Smooth muscle cell (in vitro differentiated cells): Measurements from ENCODE around the gene TBC1D22A. TPM values are rescaled to one million over a fixed set of nuclear protein-coding genes. Genes with fewer than 3 reads are reported as not detected.

Experiments used
- DNase-seq: peaks from one replicate; lab custom pipeline; 2025; ENCODE audit not compliant: unreplicated experiment; lab: John Stamatoyannopoulos, UW
- H2AFZ ChIP-seq: fragments of 200-600 bp; sonication (generic); 2 replicates; pipeline ENCODE4 v1.6.0; 2016; ENCODE audit warnings: antibody characterized with exemption, low read depth, mild to moderate bottlenecking
- H3F3A ChIP-seq: fragments of 200-600 bp; sonication (generic); 2 replicates; pipeline ENCODE4 v1.6.0; 2017; ENCODE audit warnings: antibody characterized with exemption, low read depth
- H3K27ac ChIP-seq: fragments of 200-600 bp; sonication (generic); 2 replicates; pipeline ENCODE4 v1.5.1; 2016; ENCODE audit warnings: low read depth, mild to moderate bottlenecking
- H3K27me3 ChIP-seq: fragments of 200-600 bp; sonication (generic); 2 replicates; pipeline ENCODE4 v1.6.1; 2016; ENCODE audit warnings: low read depth, mild to moderate bottlenecking
- H3K36me3 ChIP-seq: fragments of 200-600 bp; sonication (generic); 2 replicates; pipeline ENCODE4 v1.5.1; 2016; ENCODE audit warnings: low read depth
- H3K4me1 ChIP-seq: fragments of 200-600 bp; sonication (generic); 2 replicates; pipeline ENCODE4 v1.5.1; 2016; ENCODE audit warnings: low read depth
- H3K4me2 ChIP-seq: fragments of 200-600 bp; sonication (generic); 2 replicates; pipeline ENCODE4 v1.6.0; 2016; ENCODE audit warnings: mild to moderate bottlenecking
- H3K4me3 ChIP-seq: fragments of 200-600 bp; sonication (generic); 2 replicates; pipeline ENCODE4 v1.5.1; 2016; ENCODE audit warnings: mild to moderate bottlenecking
- H3K79me2 ChIP-seq: fragments of 200-600 bp; sonication (generic); 2 replicates; pipeline ENCODE4 v1.6.0; 2016; ENCODE audit warnings: low read depth, mild to moderate bottlenecking
- H3K9ac ChIP-seq: fragments of 200-600 bp; sonication (generic); 2 replicates; pipeline ENCODE4 v1.6.0; 2016; ENCODE audit warnings: low read depth
- H3K9me3 ChIP-seq: fragments of 200-600 bp; sonication (generic); replicated peaks from 2 replicates; pipeline ENCODE4 v1.5.1; 2016; ENCODE audit warnings: low read depth
- H4K20me1 ChIP-seq: fragments of 200-600 bp; sonication (generic); 2 replicates; pipeline ENCODE4 v1.6.0; 2016; ENCODE audit warnings: low read depth
- WGBS: methylation state at CpG from one replicate; pipeline ENCODE4 v1.1.7; 2016; ENCODE audit warnings: low lambda C conversion rate; 5-methylcytosine and 5-hydroxymethylcytosine counted together
- polyA plus RNA-seq: library from polyadenylated mRNA; unstranded; fragments of >200 nt; fragmentation: Nextera tagmentation; extraction: Ambion mirVana; gene quantifications from 2 replicates; pipeline ENCODE4 v1.2.1, GENCODE V29; 2016
- total RNA-seq: library from RNA; depleted of rRNA; stranded (reverse); fragments of >200 nt; gene quantifications from 2 replicates; pipeline ENCODE4 v1.2.3, GENCODE V29; 2014
- TF ChIP-seq, protein P1 (sequence below): fragments of 200-600 bp; sonication (generic); IDR thresholded peaks from 2 replicates; pipeline ENCODE4 v1.5.1; 2017; ENCODE audit warnings: borderline replicate concordance, mild to moderate bottlenecking, antibody characterized with exemption; ENCODE audit not compliant: insufficient read depth, poor library complexity, severe bottlenecking

The TBC1D22A gene
- total and polyA plus RNA-seq, 2 experiments from 2014 or later: 12.5 to 14.4 TPM

DNA sequence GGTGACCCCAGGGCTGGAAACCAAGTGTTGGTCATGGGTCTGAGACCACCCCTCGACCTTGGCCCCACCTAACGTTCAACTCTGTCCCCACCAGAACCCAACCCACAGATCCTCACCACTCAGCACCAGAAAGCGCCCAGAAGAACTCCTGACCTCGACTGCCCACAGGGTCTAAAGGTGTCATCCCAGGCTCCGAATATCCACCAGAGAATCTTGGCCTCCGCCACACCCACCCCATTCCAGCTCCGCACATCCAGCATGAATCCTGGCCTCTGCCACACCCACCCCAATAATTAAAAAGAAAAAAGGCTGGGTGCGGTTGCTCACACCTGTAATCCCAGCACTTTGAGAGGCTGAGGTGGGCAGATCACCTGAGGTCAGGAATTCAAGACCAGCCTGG lies 25.7 kb upstream of the TBC1D22A start:
- H2AFZ ChIP-seq: no peak overlapping the region
- no peaks in the 10 kb centered on the region for H3K9me3 ChIP-seq
- no peaks in the 10 kb centered on the region for H3K27me3 ChIP-seq
- H3K9ac ChIP-seq: no peak overlapping the region
- 78% methylated on average over 8 of the region's 8 CpGs for WGBS
- peaks cover 57% of the 10 kb centered on the region for H4K20me1 ChIP-seq
- peaks cover 18% of the 10 kb centered on the region for H3K4me1 ChIP-seq
- no peaks in the 10 kb centered on the region for H3F3A ChIP-seq
- peak overlapping the region; percentile 99 for H3K4me2 ChIP-seq
- TF ChIP-seq, protein P1, sequence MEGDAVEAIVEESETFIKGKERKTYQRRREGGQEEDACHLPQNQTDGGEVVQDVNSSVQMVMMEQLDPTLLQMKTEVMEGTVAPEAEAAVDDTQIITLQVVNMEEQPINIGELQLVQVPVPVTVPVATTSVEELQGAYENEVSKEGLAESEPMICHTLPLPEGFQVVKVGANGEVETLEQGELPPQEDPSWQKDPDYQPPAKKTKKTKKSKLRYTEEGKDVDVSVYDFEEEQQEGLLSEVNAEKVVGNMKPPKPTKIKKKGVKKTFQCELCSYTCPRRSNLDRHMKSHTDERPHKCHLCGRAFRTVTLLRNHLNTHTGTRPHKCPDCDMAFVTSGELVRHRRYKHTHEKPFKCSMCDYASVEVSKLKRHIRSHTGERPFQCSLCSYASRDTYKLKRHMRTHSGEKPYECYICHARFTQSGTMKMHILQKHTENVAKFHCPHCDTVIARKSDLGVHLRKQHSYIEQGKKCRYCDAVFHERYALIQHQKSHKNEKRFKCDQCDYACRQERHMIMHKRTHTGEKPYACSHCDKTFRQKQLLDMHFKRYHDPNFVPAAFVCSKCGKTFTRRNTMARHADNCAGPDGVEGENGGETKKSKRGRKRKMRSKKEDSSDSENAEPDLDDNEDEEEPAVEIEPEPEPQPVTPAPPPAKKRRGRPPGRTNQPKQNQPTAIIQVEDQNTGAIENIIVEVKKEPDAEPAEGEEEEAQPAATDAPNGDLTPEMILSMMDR: no peak
- H3K4me3 ChIP-seq: peak overlapping the region; percentile 91
- H3K36me3 ChIP-seq: no peaks in the 10 kb centered on the region
- peaks cover 68% of the 10 kb centered on the region for H3K79me2 ChIP-seq
- no peak for DNase-seq
- H3K27ac ChIP-seq: no peak overlapping the region

DNA sequence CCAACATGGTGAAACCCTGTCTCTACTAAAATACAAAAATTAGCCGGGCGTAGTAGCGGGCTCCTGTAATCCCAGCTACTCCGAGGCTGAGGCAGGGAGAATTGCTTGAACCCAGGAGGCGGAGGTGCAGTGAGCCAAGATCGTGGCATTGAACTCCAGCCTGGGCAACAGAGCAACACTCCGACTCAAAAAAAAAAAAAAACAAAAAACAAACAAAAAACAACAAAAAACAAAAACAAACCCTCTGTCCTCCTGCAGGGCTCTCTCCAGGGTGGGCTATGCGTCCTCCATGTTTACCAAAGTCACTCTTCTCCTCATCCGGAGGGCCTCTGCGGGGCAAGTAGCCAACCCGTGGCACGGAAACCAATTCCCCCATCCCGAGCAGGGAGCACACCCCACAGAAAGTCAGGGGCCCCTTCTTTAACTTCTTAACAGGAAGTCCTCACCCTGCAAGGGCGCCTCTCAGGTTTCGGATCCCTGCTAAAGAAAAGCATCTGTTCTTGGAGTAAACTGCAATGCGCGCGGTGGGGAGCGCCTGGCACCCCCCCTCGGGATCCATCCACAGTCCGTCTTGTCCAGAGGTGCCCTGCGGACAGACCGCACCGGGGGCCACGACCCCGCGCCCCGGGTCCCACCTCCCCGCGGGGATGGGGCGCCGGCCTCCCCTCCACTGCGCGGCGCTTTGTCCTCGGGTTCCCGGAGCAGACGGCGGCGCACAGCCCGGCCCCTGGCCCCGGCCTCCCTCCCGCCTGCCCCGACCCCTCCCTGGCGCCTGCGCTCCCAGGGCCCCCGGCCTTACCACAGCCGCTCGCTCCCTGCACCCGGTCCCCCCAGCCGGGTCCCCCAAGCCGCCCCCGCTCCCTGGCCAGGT lies 25.1 kb upstream of the TBC1D22A start:
- H3K4me1 ChIP-seq: peaks cover 15% of the 10 kb centered on the region
- H3K9me3 ChIP-seq: no peaks in the 10 kb centered on the region
- H3K79me2 ChIP-seq: peaks cover 62% of the 10 kb centered on the region
- H3F3A ChIP-seq: no peaks in the 10 kb centered on the region
- no peak overlapping the region for H3K27ac ChIP-seq
- no peak for DNase-seq
- H3K36me3 ChIP-seq: no peaks in the 10 kb centered on the region
- TF ChIP-seq, protein P1: no peak
- no peaks in the 10 kb centered on the region for H3K27me3 ChIP-seq
- 17% methylated on average over 21 of the region's 53 CpGs for WGBS
- peak overlapping the region; percentile 99 for H3K4me2 ChIP-seq
- peaks cover 51% of the 10 kb centered on the region for H4K20me1 ChIP-seq
- H3K9ac ChIP-seq: peak overlapping the region; percentile 62
- H2AFZ ChIP-seq: peak overlapping the region; percentile 55
- H3K4me3 ChIP-seq: peak overlapping the region; percentile 91

DNA sequence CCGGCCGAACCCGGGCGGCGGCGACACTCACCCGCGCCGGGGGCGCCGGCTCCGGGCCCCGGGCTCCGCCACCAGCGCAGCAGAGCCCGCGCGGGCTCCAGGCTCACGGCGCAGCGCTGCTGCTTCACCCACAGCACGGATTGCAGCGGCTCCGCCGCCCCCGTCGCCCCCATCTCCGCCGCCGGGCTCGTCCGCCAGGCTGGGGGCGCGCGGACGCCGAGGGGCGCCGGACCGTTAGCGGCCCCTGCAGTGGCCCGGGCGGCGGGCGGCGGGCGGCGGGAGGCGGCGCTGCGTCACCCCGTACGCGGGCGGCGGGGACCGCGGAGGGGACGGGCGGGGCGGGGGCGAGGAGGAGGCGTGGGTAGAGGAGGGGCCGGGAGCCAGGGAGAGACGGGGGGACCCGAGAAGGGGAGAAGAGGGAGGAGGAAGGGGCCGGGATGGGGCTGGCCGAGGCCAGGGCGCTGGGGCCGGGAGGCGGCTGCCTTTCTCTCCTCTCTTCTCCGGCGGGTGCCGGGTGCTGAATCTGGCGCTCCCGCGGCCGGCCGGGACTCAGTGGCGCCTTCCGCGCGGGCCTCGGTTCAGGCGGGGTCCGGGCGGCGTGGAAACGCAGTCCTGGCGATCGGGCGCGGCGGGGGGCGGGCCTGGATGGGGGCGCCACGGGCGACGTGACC lies 24.3 kb upstream of the TBC1D22A start, which contains the start of gene CERK:
Gene CERK, minus strand, starts transcription at position 277 of the 671 bp plus-strand sequence. Its CDS starts 104 bp downstream, at position 173.
- WGBS: 0% methylated on average over 10 of the region's 99 CpGs
- Histone ChIP-seq H3K36me3 (no peaks in the 10 kb centered on the region), H4K20me1 (peaks cover 44% of the 10 kb centered on the region), H3K27ac (peak within 1 kb of the TSS; percentile 47), H3K79me2 (peaks cover 54% of the 10 kb centered on the region), H3K27me3 (no peaks in the 10 kb centered on the region), H2AFZ (peak within 1 kb of the TSS; percentile 85), H3F3A (no peaks in the 10 kb centered on the region), H3K4me3 (peak within 1 kb of the TSS; percentile 91), H3K4me2 (peak within 1 kb of the TSS; percentile 99), H3K9me3 (no peaks in the 10 kb centered on the region), H3K4me1 (peaks cover 15% of the 10 kb centered on the region), H3K9ac (peak within 1 kb of the TSS; percentile 62)
- peak; percentile 53 for DNase-seq
- TF ChIP-seq, protein P1: no peak
